Mucosa of stomach (tissue), 1 donor: ENCODE results near the gene IL21.
"Not testable (repeated sequence)": the region's sequence is repeated elsewhere in the genome, so short reads cannot be mapped to it uniquely, and the experiment has no call there.

Experiments
- H3K27me3 ChIP-seq: one replicate; pipeline ENCODE4 v1.7.0; 2013; ENCODE audit warnings: mild to moderate bottlenecking, low read length; ENCODE audit not compliant: control insufficient read depth, insufficient read depth
- H3K36me3 ChIP-seq: one replicate; pipeline ENCODE4 v1.7.0; 2013; ENCODE audit warnings: low read length; ENCODE audit not compliant: control insufficient read depth, insufficient read depth
- H3K4me1 ChIP-seq: one replicate; pipeline ENCODE4 v1.7.0; 2013; ENCODE audit warnings: mild to moderate bottlenecking, low read length; ENCODE audit not compliant: control insufficient read depth, insufficient read depth
- H3K4me3 ChIP-seq: one replicate; pipeline ENCODE4 v1.7.0; 2013; ENCODE audit warnings: low read length
- H3K9ac ChIP-seq: one replicate; pipeline ENCODE4 v1.7.0; 2013; ENCODE audit warnings: mild to moderate bottlenecking, low read length, moderate library complexity
- H3K9me3 ChIP-seq: one replicate; pipeline ENCODE4 v1.7.0; 2013; ENCODE audit warnings: mild to moderate bottlenecking, low read length, moderate library complexity; ENCODE audit not compliant: control insufficient read depth
- donor health status: Pancreatic carcinoma.

The IL21 gene

DNA sequence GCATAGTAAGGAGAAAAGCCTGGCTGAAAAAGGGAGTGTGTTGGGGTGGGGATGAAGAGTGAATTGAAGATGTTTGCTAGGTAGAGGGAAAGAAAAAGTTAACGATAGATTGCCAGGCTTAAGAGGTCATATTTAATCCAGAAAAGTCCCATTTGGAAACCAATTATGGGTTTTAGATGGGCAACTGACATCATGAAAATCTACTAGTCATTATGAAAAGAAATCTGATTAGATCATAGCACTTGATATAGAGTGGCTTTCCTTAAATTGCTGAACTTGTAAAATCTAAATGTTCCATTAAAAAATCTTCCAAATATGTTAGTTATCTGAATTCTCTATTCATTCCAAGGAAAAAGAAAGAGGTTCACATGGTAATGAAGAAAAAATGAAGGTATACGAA lies 37.5 kb upstream of the IL21 start:
- H3K4me3 ChIP-seq = no peak overlapping the region
- peaks cover 3% of the 10 kb centered on the region for H3K27me3 ChIP-seq
- no peaks in the 10 kb centered on the region for H3K9me3 ChIP-seq
- no peaks in the 10 kb centered on the region for H3K36me3 ChIP-seq
- H3K9ac ChIP-seq = no peak overlapping the region
- H3K4me1 ChIP-seq = no peaks in the 10 kb centered on the region

DNA sequence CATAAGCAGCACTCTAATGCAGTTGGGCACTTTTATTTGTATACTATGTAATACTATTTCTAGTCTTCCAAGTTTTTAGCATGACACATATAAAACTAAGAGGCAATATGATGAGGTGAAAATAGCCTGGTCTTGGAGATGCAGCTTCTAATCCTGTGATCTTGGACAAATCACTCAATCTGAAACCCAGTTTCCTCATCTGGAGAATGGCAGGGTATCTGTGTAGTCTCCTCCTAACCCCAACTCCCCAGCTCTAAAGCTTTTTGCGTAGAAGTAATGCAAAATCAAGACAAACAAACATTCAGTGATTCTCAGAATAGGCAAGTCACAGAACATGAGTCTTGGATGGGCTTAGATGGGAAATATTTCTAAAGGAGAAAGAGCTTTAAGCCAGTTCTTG lies 36.7 kb upstream of the IL21 start:
- Histone ChIP-seq H3K27me3 (peaks cover 3% of the 10 kb centered on the region), H3K4me1 (no peaks in the 10 kb centered on the region), H3K9me3 (no peaks in the 10 kb centered on the region), H3K9ac (no peak overlapping the region), H3K36me3 (no peaks in the 10 kb centered on the region), H3K4me3 (no peak overlapping the region)

- not testable (repeated sequence) for H3K9ac ChIP-seq, H3K36me3 ChIP-seq, H3K27me3 ChIP-seq, H3K9me3 ChIP-seq, H3K4me1 ChIP-seq, H3K4me3 ChIP-seq
Observed at GRCh38 chr4:122656583-122656982, 35.7 kb upstream of the IL21 start.

DNA sequence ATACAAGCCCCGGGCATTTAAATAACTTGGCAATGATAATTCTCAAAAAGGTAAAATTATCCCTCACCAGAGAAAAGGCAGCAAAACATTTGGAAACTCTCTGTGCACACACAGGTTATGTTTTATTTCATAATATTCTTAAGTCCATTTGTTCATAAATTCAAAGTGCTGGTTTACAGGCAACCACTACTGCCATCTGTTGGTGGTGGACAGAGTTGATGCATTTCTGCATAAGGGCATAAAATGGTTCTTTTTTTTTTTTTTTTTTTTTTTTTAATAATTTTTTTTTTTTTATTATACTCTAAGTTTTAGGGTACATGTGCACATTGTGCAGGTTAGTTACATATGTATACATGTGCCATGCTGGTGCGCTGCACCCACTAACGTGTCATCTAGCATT lies 31.5 kb upstream of the IL21 start:
- Histone ChIP-seq H3K9me3 (no peaks in the 10 kb centered on the region), H3K36me3 (no peaks in the 10 kb centered on the region), H3K27me3 (no peaks in the 10 kb centered on the region), H3K4me3 (no peak overlapping the region), H3K4me1 (no peaks in the 10 kb centered on the region), H3K9ac (no peak overlapping the region)

- H3K9ac ChIP-seq = no peak overlapping the region
- H3K4me3 ChIP-seq = no peak overlapping the region
- no peaks in the 10 kb centered on the region for H3K4me1 ChIP-seq
- no peaks in the 10 kb centered on the region for H3K36me3 ChIP-seq
- H3K27me3 ChIP-seq = no peaks in the 10 kb centered on the region
- H3K9me3 ChIP-seq = no peaks in the 10 kb centered on the region
Observed at GRCh38 chr4:122650148-122650547, 29.3 kb upstream of the IL21 start.

DNA sequence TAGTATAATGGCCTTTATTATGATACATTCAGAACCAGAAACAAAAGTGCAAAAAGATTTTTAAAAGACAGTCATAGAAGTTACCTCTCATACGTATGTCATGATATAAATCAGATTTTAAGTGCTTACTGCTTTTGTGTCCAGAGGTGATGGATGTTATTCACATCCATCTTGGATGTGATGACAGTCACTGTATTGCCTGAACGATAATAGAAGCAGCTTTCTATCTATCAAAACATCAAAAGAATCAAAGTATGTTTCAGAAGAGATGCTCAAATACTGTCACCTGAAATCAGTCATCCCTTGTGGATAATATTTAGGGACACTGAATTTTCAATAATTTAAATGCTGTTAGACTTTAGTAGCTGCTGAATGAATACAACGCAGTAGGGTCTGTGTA lies 26.8 kb upstream of the IL21 start:
- H3K4me3 ChIP-seq = no peak overlapping the region
- no peaks in the 10 kb centered on the region for H3K36me3 ChIP-seq
- H3K27me3 ChIP-seq = no peaks in the 10 kb centered on the region
- no peak overlapping the region for H3K9ac ChIP-seq
- no peaks in the 10 kb centered on the region for H3K4me1 ChIP-seq
- H3K9me3 ChIP-seq = no peaks in the 10 kb centered on the region

DNA sequence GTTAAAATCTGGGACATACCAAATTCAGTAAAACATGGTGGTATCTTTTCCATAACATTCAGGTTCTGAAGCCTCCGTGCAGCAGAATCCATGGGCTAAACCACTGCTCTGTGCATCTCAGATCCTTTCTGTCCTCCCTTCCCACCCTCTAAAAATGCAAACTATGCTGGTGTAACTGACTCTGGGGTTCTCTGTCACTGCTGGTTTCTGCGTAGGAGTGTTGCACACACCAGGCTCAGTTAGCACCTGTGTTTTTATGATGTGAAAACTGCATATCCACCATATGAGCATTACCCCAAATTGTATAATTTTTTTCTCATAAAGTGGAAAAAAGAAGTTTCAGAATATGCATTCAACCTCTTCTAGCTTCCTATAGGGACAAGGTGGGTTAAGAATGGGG lies 22.4 kb upstream of the IL21 start:
- Histone ChIP-seq H3K4me1 (no peaks in the 10 kb centered on the region), H3K9me3 (no peaks in the 10 kb centered on the region), H3K27me3 (no peaks in the 10 kb centered on the region), H3K36me3 (no peaks in the 10 kb centered on the region), H3K4me3 (no peak overlapping the region), H3K9ac (no peak overlapping the region)

DNA sequence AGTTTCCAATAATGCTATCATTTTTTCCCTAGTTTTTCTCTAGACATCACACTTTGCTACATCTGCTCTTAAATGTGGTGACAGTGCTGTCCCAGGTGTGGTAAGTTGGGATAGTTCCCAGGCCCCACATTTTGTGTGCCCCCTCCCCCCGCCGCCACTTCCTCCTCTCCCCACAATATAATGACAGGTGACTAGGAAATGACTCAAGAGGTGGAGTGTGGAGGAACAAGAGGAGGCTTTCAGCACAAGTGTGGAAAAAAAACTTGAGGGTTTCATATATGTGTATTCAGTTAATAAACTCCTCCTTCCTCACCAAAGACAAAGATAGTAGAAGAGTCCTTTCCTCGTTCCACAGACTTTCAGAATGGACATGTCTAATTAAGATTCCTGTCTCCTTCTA lies 18.3 kb upstream of the IL21 start:
- H3K36me3 ChIP-seq = no peaks in the 10 kb centered on the region
- H3K4me1 ChIP-seq = no peaks in the 10 kb centered on the region
- H3K9me3 ChIP-seq = no peaks in the 10 kb centered on the region
- H3K27me3 ChIP-seq = no peaks in the 10 kb centered on the region
- no peak overlapping the region for H3K9ac ChIP-seq
- no peak overlapping the region for H3K4me3 ChIP-seq

GRCh38 chr4:122636697-122637096 lies 15.8 kb upstream of the IL21 start:
- H3K27me3 ChIP-seq = no peaks in the 10 kb centered on the region
- no peak overlapping the region for H3K4me3 ChIP-seq
- no peaks in the 10 kb centered on the region for H3K9me3 ChIP-seq
- no peaks in the 10 kb centered on the region for H3K36me3 ChIP-seq
- no peak overlapping the region for H3K9ac ChIP-seq
- no peaks in the 10 kb centered on the region for H3K4me1 ChIP-seq

GRCh38 chr4:122635205-122635604 lies 14.3 kb upstream of the IL21 start:
- Histone ChIP-seq H3K9me3 (no peaks in the 10 kb centered on the region), H3K36me3 (no peaks in the 10 kb centered on the region), H3K4me1 (no peaks in the 10 kb centered on the region), H3K27me3 (no peaks in the 10 kb centered on the region), H3K4me3 (no peak overlapping the region), H3K9ac (no peak overlapping the region)

- Histone ChIP-seq H3K36me3 (no peaks in the 10 kb centered on the region), H3K4me1 (no peaks in the 10 kb centered on the region), H3K27me3 (no peaks in the 10 kb centered on the region), H3K4me3 (no peak overlapping the region), H3K9me3 (no peaks in the 10 kb centered on the region), H3K9ac (no peak overlapping the region)
Observed at GRCh38 chr4:122633211-122633610, 12.3 kb upstream of the IL21 start.

- Histone ChIP-seq H3K36me3 (no peaks in the 10 kb centered on the region), H3K27me3 (no peaks in the 10 kb centered on the region), H3K4me1 (no peaks in the 10 kb centered on the region), H3K9ac (no peak overlapping the region), H3K4me3 (no peak overlapping the region), H3K9me3 (no peaks in the 10 kb centered on the region)
Observed at GRCh38 chr4:122632396-122633143, 11.7 kb upstream of the IL21 start.

DNA sequence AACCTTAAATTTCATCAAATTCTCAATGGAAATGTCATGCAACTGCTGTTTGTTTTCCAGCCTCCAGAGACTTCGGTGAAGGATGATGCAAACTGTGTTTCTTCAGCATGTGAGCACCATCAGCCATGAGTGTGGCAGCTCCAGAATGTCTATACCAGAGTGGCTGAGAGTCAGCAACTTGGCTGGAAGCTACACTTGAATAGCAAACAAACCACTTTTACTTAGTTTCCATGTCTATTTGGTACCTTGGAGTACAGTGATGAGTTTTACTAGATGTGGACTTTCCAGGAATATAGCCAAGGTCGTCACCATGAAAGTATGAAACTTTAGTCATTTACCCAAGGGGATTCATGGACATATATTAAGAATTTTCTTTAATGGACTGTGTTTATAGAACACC lies 4.3 kb upstream of the IL21 start:
- H3K9ac ChIP-seq = no peak overlapping the region
- no peaks in the 10 kb centered on the region for H3K9me3 ChIP-seq
- H3K4me3 ChIP-seq = no peak overlapping the region
- H3K36me3 ChIP-seq = no peaks in the 10 kb centered on the region
- no peaks in the 10 kb centered on the region for H3K27me3 ChIP-seq
- no peaks in the 10 kb centered on the region for H3K4me1 ChIP-seq
